IMR-90 (cell line): ENCODE data around the gene MOV10. TPM values are rescaled to one million over a fixed set of nuclear protein-coding genes. Genes with fewer than 3 reads are reported as not detected.
A peak's percentile ranks its signal among the peaks of the same experiment; 100 is the strongest.

Source experiments
- ATAC-seq: fragments of 200-7000 bp; cut with Tn5 transposase; 2 replicates; pipeline ENCODE4 v1.9.1; 2020; ENCODE audit warnings: low read depth, mild to moderate bottlenecking, moderate library complexity
- BruUV-seq: library from RNA; stranded (reverse); fragments of 400-500 nt; replicated peaks from 2 replicates; lab custom pipeline; 2021; lab: Mats Ljungman, UMichigan
- CTCF ChIA-PET: fragments of 300-600 bp; formaldehyde crosslinking; extraction: SDS; loops from one replicate; lab custom pipeline; 2021; ENCODE audit warnings: antibody characterized with exemption; lab: Yijun Ruan, JAX
- POLR2A ChIA-PET: fragments of 300-600 bp; sonication (Branson Sonifier 250); formaldehyde crosslinking; loops from one replicate; lab custom pipeline; 2022; ENCODE audit warnings: antibody characterized with exemption; ENCODE audit not compliant: unreplicated experiment; lab: Charles Lee
- DNase-seq: peaks from one replicate; pipeline ENCODE4 v3.0.0; 2013
- H2AFZ ChIP-seq: replicated peaks from 2 replicates; pipeline ENCODE3; 2013; ENCODE audit warnings: low read length, mild to moderate bottlenecking; ENCODE audit not compliant: poor library complexity
- H2AK5ac ChIP-seq: 2 replicates; pipeline ENCODE4 v1.6.1; 2013; ENCODE audit warnings: low read depth, low read length, inconsistent platforms
- H2AK9ac ChIP-seq: replicated peaks from 2 replicates; pipeline ENCODE3; 2013; ENCODE audit warnings: mild to moderate bottlenecking, low read depth, low read length, moderate library complexity; ENCODE audit not compliant: poor library complexity
- H2BK120ac ChIP-seq: 2 replicates; pipeline ENCODE4 v1.6.1; 2013; ENCODE audit warnings: low read depth, low read length, inconsistent platforms
- H2BK15ac ChIP-seq: 3 replicates; pipeline ENCODE4 v1.6.1; 2013; ENCODE audit warnings: low read depth, low read length, inconsistent platforms
- H2BK20ac ChIP-seq: 2 replicates; pipeline ENCODE4 v1.6.1; 2013; ENCODE audit warnings: low read depth, mild to moderate bottlenecking, inconsistent platforms, low read length, moderate library complexity
- H2BK5ac ChIP-seq: 2 replicates; pipeline ENCODE4 v1.6.1; 2013; ENCODE audit warnings: mild to moderate bottlenecking, low read depth, low read length, inconsistent platforms; ENCODE audit not compliant: poor library complexity, severe bottlenecking
- H3K14ac ChIP-seq: replicated peaks from 2 replicates; pipeline ENCODE4 v1.6.1; 2013; ENCODE audit warnings: low read depth, low read length, inconsistent platforms
- H3K18ac ChIP-seq: 2 replicates; pipeline ENCODE4 v1.6.1; 2013; ENCODE audit warnings: low read depth, low read length, control low read depth
- H3K23ac ChIP-seq: 2 replicates; pipeline ENCODE4 v1.6.1; 2013; ENCODE audit warnings: low read depth, low read length, inconsistent platforms
- H3K27ac ChIP-seq: 2 replicates; pipeline ENCODE4 v1.5.1; 2013; ENCODE audit warnings: mild to moderate bottlenecking, control low read depth, low read length; ENCODE audit not compliant: insufficient read depth
- H3K27me3 ChIP-seq: 2 replicates; pipeline ENCODE4 v1.6.1; 2013; ENCODE audit warnings: low read length; ENCODE audit not compliant: control insufficient read depth, insufficient read depth
- H3K36me3 ChIP-seq: 2 replicates; pipeline ENCODE4 v1.6.1; 2013; ENCODE audit warnings: low read length, mixed read lengths; ENCODE audit not compliant: control insufficient read depth, insufficient read depth
- H3K4ac ChIP-seq: 2 replicates; pipeline ENCODE4 v1.6.1; 2013; ENCODE audit warnings: low read depth, low read length, inconsistent platforms
- H3K4me1 ChIP-seq: 2 replicates; pipeline ENCODE4 v1.6.1; 2013; ENCODE audit warnings: low read length, mixed read lengths; ENCODE audit not compliant: control insufficient read depth, insufficient read depth
- H3K4me2 ChIP-seq: 2 replicates; pipeline ENCODE4 v1.6.1; 2013; ENCODE audit warnings: low read depth, mild to moderate bottlenecking, control low read depth, low read length, moderate library complexity
- H3K4me3 ChIP-seq: 2 replicates; pipeline ENCODE4 v1.5.1; 2013; ENCODE audit warnings: low read depth, mild to moderate bottlenecking, control low read depth, low read length, moderate library complexity; ENCODE audit not compliant: insufficient read depth
- H3K56ac ChIP-seq: 2 replicates; pipeline ENCODE4 v1.6.1; 2013; ENCODE audit warnings: low read length, inconsistent platforms; ENCODE audit not compliant: insufficient read depth; ENCODE audit errors: extremely low read depth
- H3K79me1 ChIP-seq, 2 experiments: 2 replicates each; pipeline ENCODE4 v1.6.1; 2013; ENCODE audit warnings: low read length in 2 of 2, inconsistent platforms in 1 of 2, low read depth in 1 of 2
- H3K9ac ChIP-seq: 2 replicates; pipeline ENCODE4 v1.6.1; 2013; ENCODE audit warnings: low read depth, low read length, control low read depth
- H3K9me1 ChIP-seq: 2 replicates; pipeline ENCODE4 v1.6.1; 2013; ENCODE audit warnings: low read length, inconsistent platforms; ENCODE audit not compliant: insufficient read depth
- H3K9me3 ChIP-seq: 2 replicates; pipeline ENCODE4 v1.6.1; 2013; ENCODE audit warnings: low read length; ENCODE audit not compliant: control insufficient read depth, insufficient read depth
- H4K20me1 ChIP-seq: 2 replicates; pipeline ENCODE4 v1.6.1; 2013; ENCODE audit warnings: low read length, inconsistent platforms; ENCODE audit not compliant: insufficient read depth
- H4K5ac ChIP-seq: 2 replicates; pipeline ENCODE4 v1.6.1; 2013; ENCODE audit warnings: mild to moderate bottlenecking, low read depth, low read length, control low read depth
- H4K8ac ChIP-seq, 2 experiments: 2 replicates each; pipeline ENCODE4 v1.6.1; 2013; ENCODE audit warnings: low read depth in 2 of 2, low read length in 2 of 2, control low read depth in 1 of 2, inconsistent platforms in 1 of 2
- H4K91ac ChIP-seq: 2 replicates; pipeline ENCODE4 v1.6.1; 2013; ENCODE audit warnings: low read depth, low read length, inconsistent platforms; ENCODE audit not compliant: insufficient read depth
- CHD1 ChIP-seq: IDR thresholded peaks from 2 replicates; pipeline ENCODE4 v1.6.1; 2012; ENCODE audit warnings: low read depth, low read length, improper control_type of control experiment
- FOS ChIP-seq: fragments of 150-350 bp; IDR thresholded peaks from 2 replicates; pipeline ENCODE4 v1.6.1; 2016; ENCODE audit warnings: low read depth, low read length
- WGBS, 2 experiments: methylation state at CpG; one replicate each; pipeline versions ENCODE4 v1.1.5 to v1.1.7; 2013; ENCODE audit warnings: missing lambda C conversion rate in 2 of 2; ENCODE audit not compliant: insufficient read length in 1 of 2; ENCODE audit errors: extremely low coverage in 2 of 2; 5-methylcytosine and 5-hydroxymethylcytosine counted together
- dilution Hi-C: fragments of 300-500 bp; cut with HindIII; formaldehyde crosslinking; loops from one replicate; pipeline ENCODE4 v1.14.3; 2018; ENCODE audit warnings: low sequenced_read_pairs; ENCODE audit not compliant: unreplicated experiment
- in situ Hi-C: fragments of 300-500 bp; cut with MboI; formaldehyde crosslinking; loops from 3 replicates; pipeline ENCODE4 v1.14.3; 2019; ENCODE audit warnings: low sequenced_read_pairs, inconsistent platforms, mixed read lengths
- intact Hi-C: fragments of 100-400 bp; cut with micrococcal nuclease; formaldehyde crosslinking; loops from 2 replicates; pipeline ENCODE4 v1.10.0; 2022
- polyA plus RNA-seq, 3 experiments: library from polyadenylated mRNA; depleted of rRNA; stranded (reverse); fragments of >200 nt; gene quantifications; 2 replicates each; pipeline ENCODE4 v1.2.3, GENCODE V29; 2012; ENCODE audit warnings: low replicate concordance in 1 of 3
- total RNA-seq: library from RNA; depleted of rRNA; stranded (reverse); fragments of >200 nt; gene quantifications from 2 replicates; pipeline ENCODE4 v1.2.3, GENCODE V29; 2012

MOV10 gene
- total and polyA plus RNA-seq, 2 of the 4 experiments (the other 2 are of a cell fraction) = 36.7 to 103 TPM

DNA sequence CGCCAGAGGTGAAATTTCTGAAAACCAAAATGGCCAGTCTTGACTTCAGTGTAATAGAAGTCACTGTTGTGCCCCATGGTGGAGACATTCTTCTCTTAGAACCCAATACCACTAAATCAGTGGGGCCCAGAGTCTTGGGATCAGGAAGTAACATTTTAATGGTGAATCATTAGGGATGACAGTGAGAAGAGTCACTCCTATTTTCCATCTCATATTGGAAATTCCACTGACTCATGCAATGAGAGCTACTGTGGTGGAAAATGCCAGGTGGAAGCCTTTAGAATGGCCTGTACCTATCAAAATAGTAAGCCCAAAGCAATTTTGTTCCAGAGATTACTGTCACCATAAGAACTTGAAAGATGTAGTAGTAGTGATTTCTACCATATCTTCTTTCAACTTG, 61.3 kb downstream of the MOV10 start:
- DNase-seq (peak; percentile 94), ATAC-seq (peak; percentile 79)
- Histone ChIP-seq H2BK120ac (peak overlapping the region; percentile 60; the same call in 1 of the 2 replicates), H2AFZ (no peak overlapping the region), H2BK15ac (no peak overlapping the region), H3K4ac (peak overlapping the region; percentile 48; the same call in 1 of the 2 replicates), H4K5ac (no peak overlapping the region), H2BK20ac (peak overlapping the region; percentile 22; the same call in 1 of the 2 replicates), H4K20me1 (no peaks in the 10 kb centered on the region), H4K91ac (no peak overlapping the region), H3K4me3 (no peak overlapping the region), H3K27me3 (no peaks in the 10 kb centered on the region), H3K4me2 (no peak overlapping the region), H2AK9ac (no peak overlapping the region), H3K9me3 (no peaks in the 10 kb centered on the region), H3K27ac (no peak overlapping the region), H3K36me3 (no peaks in the 10 kb centered on the region), H3K9me1 (0 out of 2 replicates have a peak, but pooled peaks cover 3% of the 10 kb centered on the region), H4K8ac (no peak overlapping the region), H2BK5ac (peak overlapping the region; percentile 86), H3K79me1 (no peaks in the 10 kb centered on the region), H3K14ac (no peak overlapping the region), H2AK5ac (no peak overlapping the region), H3K23ac (no peak overlapping the region), H3K9ac (no peak overlapping the region), H3K4me1 (peaks cover 6% of the 10 kb centered on the region; the same call in 1 of the 2 replicates), H3K18ac (no peak overlapping the region; the same call in 1 of the 2 replicates), H3K56ac (no peak overlapping the region)
- CTCF ChIA-PET = interaction anchor here (0.5 to 0.9 kb wide), 2 partner anchors 9 to 122 kb away, joined by 3 read pairs; no protein-coding TSS in a partner anchor
- WGBS, 2 experiments = no CpG with 5 or more reads among the region's 1 CpG
- dilution Hi-C loops = no loop called here
- POLR2A ChIA-PET = no interaction called here
- TF ChIP-seq FOS = peak; percentile 90
- no peak for TF ChIP-seq CHD1
- intact Hi-C loops = no loop called here
- in situ Hi-C loops = no loop called here
- no TSS peak for BruUV-seq
